GM21723 (cell line): Measurements from ENCODE around the gene COBL.

Experiments
- ATAC-seq: cut with Tn5 transposase; IDR thresholded peaks from one replicate; pipeline ENCODE4 v1.9.1; 2021; ENCODE audit warnings: mild to moderate bottlenecking, moderate library complexity; ENCODE audit not compliant: unreplicated experiment

Gene COBL

GRCh38 chr7:51235593-51236313 is 80.9 kb downstream of the COBL start:
- ATAC-seq = no peak

GRCh38 chr7:51234609-51235308 is 81.8 kb downstream of the COBL start:
- no peak for ATAC-seq

- ATAC-seq = no peak
Observed at GRCh38 chr7:51234139-51234538, 82.5 kb downstream of the COBL start.

- no peak for ATAC-seq
Observed at GRCh38 chr7:51233374-51233773, 83.2 kb downstream of the COBL start.

- no peak for ATAC-seq
Observed at GRCh38 chr7:51230723-51231122, 85.9 kb downstream of the COBL start.

GRCh38 chr7:51230324-51230625 is 86.3 kb downstream of the COBL start:
- no peak for ATAC-seq

- no peak for ATAC-seq
Observed at GRCh38 chr7:51229620-51230323, 86.8 kb downstream of the COBL start.

- no peak for ATAC-seq
Observed at GRCh38 chr7:51229106-51229537, 87.5 kb downstream of the COBL start.

GRCh38 chr7:51228386-51228958 is 88.1 kb downstream of the COBL start:
- ATAC-seq = no peak

GRCh38 chr7:51227861-51228260 is 88.7 kb downstream of the COBL start:
- no peak for ATAC-seq

- ATAC-seq = no peak
Observed at GRCh38 chr7:51226916-51227535, 89.6 kb downstream of the COBL start.

GRCh38 chr7:51226063-51226755 is 90.4 kb downstream of the COBL start:
- ATAC-seq = no peak

- no peak for ATAC-seq
Observed at GRCh38 chr7:51224811-51225595, 91.6 kb downstream of the COBL start.

- ATAC-seq = no peak
Observed at GRCh38 chr7:51223505-51223904, 93.1 kb downstream of the COBL start.

GRCh38 chr7:51222916-51223315 is 93.7 kb downstream of the COBL start:
- ATAC-seq = no peak

- ATAC-seq = no peak
Observed at GRCh38 chr7:51220226-51220625, 96.4 kb downstream of the COBL start.

- ATAC-seq = no peak
Observed at GRCh38 chr7:51219261-51219988, 97.2 kb downstream of the COBL start.

- no peak for ATAC-seq
Observed at GRCh38 chr7:51217804-51218203, 98.8 kb downstream of the COBL start.

GRCh38 chr7:51214098-51214497 is 102.5 kb downstream of the COBL start:
- ATAC-seq = no peak
